GM12875 (cell line): ENCODE data around the gene USP3.

Experiments
- H3K4me3 ChIP-seq: one replicate; pipeline ENCODE4 v1.5.1; 2011; ENCODE audit warnings: low read depth, low read length, control low read depth
- CTCF ChIP-seq: IDR thresholded peaks from 2 replicates; pipeline ENCODE4 v1.5.1; 2011; ENCODE audit warnings: low read depth, mild to moderate bottlenecking, control low read depth, inconsistent platforms, low read length, moderate library complexity, borderline replicate concordance; ENCODE audit not compliant: insufficient read depth

The USP3 gene

GRCh38 chr15:63605036-63605435, 100.6 kb downstream of the USP3 start:
- no peak overlapping the region for H3K4me3 ChIP-seq
- TF ChIP-seq CTCF: no peak

DNA sequence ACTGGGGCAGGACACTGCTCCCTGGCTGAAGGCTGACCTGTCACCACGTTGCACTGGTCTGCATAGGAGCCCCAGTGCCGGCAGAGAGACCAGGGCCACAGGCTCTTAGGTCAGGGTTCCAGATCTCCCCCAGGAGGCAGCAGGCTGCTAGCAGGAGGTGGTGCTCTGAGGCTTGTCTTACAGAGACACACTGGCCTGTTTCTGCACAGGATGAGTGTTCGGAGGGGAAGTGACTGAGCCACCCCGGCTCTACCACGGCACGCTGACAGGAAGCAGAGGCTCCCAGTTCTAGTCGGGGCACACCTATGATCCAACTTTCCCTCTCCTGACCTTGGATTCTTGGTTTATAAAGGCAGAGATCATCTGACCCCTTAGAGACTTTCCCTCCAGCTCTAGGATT, 101.4 kb downstream of the USP3 start:
- no peak for TF ChIP-seq CTCF
- H3K4me3 ChIP-seq: no peak overlapping the region

GRCh38 chr15:63606308-63606707, 101.9 kb downstream of the USP3 start:
- H3K4me3 ChIP-seq: no peak overlapping the region
- no peak for TF ChIP-seq CTCF

DNA sequence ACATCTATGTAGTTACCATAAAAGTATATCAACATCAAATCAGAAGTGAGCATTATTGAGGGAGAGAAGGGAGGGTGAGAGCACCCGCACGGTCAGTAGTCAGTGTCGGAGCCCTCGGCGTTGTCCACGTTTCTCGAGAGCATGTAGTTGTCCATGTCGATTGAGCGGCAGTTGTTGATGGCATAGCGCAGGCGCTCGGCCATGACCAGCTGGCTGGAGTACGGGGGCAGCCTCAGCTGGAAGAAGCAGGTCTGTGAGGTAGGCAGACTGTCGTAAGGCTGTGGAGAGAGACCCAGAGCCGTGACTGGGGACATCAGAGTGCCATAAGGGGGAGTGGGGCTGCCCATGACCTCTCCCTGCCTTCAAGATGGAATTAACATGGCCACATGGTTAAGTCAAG, 104.6 kb downstream of the USP3 start:
- no peak for TF ChIP-seq CTCF
- no peak overlapping the region for H3K4me3 ChIP-seq

DNA sequence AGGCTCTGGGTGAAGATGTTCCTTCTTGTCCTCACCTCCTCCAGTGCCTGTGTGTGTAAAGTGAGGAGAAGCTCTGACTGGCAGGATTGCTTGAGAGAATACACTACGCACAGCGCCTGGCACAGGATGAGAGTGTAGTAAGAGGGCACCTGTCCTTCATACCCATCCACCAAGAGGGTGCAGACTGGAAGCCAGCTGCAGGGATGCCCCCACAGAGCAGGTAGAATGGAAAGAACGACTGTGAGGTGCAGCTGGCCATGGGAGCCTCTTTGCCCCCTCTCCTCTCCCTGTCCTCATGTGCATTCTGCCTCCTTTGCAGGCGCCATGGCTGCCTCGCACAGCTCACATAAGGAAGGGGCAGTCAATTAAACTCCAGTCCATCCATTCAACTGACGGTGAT, 105.1 kb downstream of the USP3 start:
- no peak overlapping the region for H3K4me3 ChIP-seq
- TF ChIP-seq CTCF: no peak

DNA sequence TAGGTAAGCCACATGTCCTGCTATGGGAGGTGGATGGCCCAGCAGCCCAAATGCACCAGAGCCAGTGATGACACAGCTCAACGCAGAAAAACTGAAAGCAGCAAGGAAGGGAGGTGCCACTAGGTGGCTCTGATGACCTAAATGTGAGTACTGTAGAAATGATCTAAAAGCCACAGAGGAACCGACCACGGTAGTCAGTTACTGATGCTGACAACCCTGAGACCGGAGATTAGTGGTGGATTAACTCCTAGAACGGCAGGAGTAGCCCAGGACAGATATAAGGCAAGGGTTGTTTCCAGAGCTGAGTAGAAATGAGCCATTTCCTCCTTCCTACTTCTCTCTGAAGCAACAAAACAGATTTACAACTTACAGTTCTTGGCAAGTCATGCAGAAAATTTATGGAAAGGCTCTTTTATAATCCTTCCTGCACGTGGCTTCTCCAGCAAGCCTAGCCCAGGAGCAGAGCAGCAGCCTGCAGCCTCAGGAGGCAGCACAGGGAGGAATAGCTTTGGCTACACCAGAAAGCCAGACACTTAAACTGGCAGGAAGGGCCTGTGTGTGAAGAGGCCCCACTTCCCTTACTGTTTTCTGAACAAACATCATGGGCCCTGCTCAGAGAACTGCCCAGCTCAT, 105.9 kb downstream of the USP3 start:
- peak; percentile 80 for TF ChIP-seq CTCF
- no peak overlapping the region for H3K4me3 ChIP-seq

DNA sequence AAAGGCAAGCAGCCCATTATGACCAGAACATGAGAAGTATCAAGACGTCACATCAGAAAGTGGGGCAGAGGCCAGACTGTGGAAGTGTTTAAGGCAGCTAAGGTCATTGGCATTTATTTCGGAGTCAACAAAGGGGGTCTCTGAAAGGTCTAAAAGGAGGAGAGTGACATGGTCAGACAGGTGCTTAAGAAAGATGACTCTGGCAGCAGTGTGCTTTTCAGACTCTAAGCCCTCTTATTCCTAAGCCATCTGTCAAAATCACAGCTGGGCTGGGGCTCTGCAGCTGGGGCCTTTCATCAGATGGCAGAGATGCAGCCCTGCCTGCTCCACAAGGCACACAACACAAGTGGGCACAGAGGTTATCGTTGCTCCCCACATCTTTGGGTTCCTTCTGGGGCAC, 106.8 kb downstream of the USP3 start:
- no peak overlapping the region for H3K4me3 ChIP-seq
- TF ChIP-seq CTCF: no peak
